HG02798 (cell line): ENCODE results near the gene GLRA2.
A peak's percentile ranks its signal among the peaks of the same experiment; 100 is the strongest.

Experiments used
- ATAC-seq: cut with Tn5 transposase; IDR thresholded peaks from one replicate; pipeline ENCODE4 v1.9.1; 2021; ENCODE audit warnings: mild to moderate bottlenecking; ENCODE audit not compliant: unreplicated experiment, poor library complexity

Gene GLRA2

DNA sequence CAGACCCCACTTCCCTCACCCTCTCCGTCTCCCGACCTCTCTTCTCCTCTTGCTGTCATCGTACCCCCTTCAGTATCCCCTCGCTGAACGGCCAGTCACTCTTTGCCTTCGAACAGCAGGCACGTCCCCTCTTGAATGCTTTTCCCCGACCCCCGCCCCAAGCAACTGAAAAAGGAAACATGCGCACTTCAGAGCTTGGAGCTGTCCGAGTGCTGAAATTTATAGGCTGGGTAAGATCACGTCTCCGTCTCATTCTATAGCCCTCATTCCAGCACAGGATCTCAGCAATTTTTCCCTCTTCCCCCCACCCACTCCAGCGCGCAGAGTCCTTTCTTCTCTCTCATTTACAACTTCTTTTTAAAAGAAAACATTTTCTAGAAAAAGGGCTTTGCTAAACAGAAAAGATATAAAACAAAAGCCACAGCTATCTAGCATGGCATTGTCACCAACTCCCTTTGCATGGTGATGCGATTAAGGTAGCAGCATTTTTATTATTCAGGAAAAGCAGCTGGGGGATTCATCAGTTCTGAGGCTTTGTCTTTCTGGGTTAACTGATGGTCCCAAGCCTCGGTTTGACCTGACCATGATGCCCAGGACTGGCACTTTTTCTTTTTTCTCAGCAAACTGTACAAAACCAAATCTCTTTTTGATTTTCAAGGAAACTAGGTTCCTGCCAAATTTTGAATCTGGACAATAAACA, at the start of gene GLRA2:
Gene GLRA2, plus strand, starts transcription at position 247 of the 700 bp plus-strand sequence. CDS start 522 bp downstream, outside the sequence.
- no peak for ATAC-seq

DNA sequence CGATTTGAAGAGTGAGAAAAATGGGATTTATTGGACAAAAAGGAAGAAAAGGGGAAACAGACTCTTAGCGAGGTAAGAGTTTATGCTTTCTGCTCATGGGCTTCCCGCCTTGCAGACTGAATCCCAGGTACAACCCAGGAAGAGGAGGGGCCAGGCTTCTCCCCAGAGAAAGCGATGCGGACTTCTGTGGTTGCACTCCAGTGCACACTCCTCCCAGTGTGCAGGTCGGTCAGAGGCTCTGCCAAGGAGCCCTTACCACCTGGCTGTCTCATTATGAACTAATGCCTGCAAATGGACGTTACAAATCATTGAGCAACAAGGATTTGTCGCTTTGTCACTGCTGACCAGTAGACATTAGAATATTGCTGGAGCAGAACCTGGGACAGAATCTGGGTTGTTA, 39.9 kb upstream of the GLRA2 start:
- no peak for ATAC-seq

DNA sequence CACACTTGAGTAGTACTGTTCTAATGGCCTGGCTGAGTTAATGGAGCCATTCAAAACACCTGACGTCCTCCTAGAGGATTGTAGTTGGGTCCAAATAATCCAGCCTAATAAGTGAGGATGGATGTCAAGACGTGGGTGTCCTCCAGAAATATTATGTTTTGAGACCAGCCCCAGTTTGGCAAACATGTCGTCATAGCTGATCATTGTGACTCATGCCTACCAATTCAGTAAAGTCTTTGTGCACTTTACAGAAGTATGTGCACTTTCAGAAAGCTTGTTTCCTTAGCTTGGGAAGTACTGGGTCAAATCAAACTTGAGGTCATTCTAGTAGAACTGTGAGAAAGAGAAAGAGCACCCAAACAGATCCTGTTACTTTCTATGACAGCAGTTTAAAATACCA, 37.6 kb upstream of the GLRA2 start:
- no peak for ATAC-seq

DNA sequence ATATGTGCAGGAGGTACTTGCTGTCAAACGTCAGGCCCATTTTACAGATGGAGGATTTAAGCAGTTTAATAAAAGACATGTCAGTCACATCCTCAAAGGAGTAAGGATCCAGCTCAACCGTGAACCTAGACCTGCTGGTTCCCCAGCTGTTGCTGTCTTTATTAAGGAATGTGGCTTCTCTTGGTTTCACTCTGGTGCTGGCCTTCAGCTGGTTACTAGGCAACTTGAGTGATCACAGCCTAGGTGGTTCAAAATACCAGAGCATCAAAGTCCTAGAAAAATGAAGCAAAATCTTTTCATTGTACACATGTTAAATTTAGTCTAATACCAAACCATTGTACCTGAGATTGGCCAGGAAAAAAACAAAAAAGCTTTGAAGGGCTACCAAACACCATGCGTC, 32.7 kb upstream of the GLRA2 start:
- peak; percentile 36 for ATAC-seq

DNA sequence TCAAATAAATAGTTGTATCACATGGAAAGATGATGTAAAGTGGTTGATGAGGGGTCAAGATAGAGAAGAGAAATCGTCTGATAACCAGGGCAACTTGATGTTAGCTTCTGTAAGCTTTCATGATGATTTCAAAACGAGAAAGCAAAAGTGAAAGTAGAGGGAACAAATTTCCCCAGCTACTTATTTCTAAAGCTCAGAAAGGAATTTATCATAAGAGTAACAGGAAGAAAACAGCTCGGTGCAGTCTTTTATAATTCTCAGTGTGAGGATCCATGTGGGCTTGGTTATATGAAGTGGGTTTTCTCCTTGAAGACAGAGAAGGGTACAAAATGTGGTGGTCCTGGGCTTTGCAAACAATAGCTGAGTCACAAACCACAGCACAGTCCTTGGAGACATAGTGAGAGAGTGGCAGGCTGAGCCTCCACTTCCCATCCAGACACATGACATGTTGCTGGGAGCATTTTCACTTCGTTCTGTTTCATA, 32.1 kb upstream of the GLRA2 start:
- peak; percentile 77 for ATAC-seq

DNA sequence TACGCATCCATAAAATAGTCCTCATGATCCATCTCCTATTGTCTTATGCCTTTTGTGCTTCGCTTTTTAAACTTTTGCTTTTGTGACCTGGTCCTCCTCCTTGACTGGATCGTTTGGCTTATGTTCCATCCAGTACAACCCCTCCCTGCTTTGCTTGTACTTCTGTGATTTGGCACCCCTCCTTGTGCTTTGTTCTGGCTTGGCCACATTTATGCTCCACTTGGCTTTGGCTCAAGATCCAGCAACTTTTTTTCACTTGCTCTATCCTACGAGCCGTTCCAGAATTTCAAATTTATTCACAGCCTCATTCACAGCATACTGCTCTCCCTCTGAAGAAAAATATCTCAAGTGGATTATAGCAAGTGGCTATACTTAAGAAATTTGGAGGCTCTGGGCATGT, 28.0 kb upstream of the GLRA2 start:
- no peak for ATAC-seq

DNA sequence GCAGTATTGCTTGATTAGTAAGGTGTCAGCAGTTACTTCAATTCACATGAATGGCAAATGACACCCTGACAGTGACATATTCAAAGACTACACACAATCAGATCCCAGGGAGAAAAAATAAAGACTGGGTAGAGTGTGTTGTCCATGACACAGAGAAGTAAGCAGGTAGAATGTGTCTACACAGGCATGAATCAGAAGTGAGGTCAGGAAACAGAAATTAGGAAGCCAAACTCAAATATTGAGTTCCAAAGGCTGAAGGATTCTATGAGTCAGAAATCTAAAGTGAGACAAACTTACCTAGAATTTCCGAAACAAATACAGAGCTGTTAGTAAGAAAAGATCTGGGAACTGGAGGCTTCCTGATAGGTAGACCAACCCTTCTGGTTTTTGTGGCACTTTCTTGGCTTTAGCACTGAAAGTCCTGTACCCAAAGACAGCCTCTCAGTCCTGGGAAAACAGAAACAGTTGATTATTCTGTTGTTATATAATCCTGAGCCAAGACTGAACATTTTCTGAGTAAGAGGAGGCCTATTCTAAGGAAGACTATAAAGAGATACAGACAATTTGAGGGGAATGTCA, 24.3 kb upstream of the GLRA2 start:
- ATAC-seq, result no peak

DNA sequence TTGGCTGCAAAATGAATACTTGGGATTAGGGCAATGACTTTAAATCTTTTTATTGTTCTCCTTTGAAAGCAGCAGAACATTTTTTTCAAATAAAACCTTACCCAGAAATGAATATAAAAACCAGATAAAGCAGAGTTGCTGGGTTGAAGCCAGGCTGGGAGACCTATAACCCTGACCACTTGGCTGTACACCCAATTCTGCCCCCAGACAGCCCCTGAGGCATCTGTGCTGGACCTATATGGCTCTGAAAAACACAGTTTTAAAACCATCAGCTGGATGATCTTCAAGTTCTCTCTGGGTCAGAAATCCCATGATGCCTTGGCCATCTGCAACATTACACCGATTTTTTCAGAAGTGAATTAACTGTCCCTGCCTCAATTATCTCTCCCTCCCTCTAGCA, 23.7 kb upstream of the GLRA2 start:
- ATAC-seq, result no peak

DNA sequence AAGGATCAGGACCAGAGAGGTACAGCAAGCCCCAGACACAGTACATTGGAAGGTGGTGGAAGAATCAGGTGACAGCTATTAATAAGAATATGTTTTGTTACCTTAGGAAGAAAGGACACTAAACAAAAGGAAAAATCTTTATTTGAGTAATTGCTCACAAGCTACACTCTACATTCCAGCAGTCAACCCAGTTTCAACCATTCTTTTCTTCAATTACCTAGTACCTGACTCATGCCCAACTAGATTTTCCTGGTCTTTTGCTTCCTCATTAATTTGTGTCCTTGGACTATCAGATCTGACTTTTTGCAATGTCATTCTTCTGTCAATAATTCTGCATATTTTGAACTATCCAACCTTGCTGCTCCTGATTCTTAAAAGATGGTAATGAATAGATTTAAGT, 22.5 kb upstream of the GLRA2 start:
- no peak for ATAC-seq

DNA sequence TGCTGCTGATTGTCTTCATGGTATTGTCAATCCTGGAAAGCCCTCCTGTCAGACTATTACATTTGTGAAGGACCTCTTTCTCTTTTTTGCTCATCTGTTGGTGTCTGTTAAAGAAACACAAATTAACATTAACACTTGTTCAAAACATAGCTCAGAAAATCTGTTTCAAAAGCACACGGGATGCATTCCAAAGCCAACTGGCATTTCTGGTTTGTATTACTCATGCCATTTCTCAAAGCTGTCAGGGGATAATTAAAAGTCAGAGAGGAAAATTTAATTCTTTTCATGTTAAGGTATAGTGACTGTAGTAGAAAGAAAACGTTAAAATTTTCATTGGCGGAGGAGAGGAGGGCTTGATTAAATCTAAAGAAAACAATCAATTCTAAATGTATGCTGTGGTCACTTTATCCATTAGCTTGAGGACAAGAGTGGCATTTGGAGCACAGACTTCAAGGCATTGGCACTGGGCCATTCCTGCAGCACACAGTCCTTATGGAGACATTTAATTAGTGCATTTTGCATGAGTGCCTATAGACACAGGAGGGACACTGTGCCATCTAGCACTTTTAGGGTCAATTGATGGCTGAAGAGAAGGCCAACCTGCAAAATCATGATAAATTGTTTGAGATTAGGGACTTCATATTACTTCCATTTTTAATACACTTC, 21.2 kb upstream of the GLRA2 start:
- no peak for ATAC-seq

DNA sequence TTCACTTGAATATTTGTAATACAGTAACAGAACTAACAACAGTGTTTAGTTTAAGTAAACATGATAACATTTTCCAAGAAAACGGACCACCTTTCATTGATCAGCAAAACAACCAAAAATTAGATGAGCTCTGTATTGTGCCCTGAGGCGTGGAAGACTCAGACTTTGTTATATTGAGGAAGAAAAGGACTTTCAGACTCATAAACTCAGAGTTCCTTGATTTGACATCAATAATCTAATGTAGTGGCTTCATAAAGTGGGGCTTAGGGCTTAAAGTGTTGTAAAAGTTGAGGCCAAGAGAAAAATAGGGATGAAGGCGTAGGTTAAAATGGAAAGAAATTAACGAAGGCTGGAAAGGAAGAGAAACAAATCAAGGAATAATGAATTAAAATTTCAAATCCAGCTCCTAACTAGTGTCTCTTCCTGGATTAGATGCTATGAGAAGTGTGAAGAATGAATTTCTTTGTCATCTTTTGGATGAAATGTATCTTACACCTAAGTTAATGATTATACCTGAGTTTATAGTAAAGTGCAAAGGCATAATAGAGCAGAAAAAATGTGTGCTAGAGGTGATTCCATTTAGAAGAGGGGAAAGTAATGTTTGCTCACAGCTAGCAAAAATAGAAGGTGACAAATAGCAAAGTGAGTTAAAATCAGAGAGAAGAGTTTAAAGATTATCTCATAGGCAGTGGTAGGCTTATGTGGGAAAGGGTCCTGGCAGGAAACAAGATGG, 19.8 kb upstream of the GLRA2 start:
- no peak for ATAC-seq

DNA sequence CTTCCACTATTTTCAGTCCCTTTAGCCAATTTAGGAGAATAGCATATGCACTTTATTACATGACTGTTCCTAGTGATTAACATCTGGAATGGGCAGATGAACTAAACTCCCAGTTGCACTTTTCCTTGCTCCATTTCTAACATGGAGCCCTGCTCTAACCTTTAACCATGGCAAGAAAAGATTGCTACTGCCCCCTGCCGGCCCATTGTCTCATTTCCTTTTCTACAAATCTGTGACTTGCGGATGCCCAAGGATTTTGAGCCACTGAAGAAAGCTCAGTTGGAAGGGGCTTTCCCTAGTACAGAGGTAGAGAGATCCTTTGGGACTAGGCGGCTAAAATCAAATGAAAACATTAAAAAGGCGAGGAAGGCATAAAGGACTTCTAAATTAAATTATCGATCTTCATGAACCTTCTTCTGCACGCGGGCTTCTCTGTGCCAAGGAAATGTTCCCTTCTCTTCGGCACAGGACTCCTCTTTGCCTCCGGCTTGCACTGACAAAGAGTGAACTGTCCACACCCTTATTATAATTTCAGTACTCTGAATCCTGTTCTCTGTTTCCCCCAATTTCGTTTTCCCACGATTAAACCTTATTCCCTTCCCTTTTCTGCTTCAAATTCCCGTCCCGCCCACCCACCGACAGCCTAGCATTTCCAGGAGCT, 577 bp upstream of the GLRA2 start:
- ATAC-seq, result no peak

DNA sequence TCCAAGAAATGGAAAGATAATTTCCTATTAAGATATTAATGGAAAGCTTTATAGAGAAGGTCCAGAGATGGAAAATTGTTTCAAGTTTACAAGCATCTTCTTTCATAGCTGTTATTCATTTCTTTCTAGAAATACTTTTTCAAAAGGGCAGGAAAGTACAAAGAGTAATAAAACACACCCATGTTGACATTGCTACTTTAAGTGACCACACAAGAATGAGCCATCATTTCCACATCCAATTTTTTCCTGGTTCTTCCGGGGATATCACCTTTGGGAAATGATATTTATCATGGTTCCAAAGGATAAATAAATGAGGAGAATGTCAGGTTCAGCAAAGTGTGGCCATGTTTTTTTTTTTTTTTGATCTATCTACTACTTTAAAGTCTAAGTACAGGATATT, 4.5 kb downstream of the GLRA2 start:
- no peak for ATAC-seq

DNA sequence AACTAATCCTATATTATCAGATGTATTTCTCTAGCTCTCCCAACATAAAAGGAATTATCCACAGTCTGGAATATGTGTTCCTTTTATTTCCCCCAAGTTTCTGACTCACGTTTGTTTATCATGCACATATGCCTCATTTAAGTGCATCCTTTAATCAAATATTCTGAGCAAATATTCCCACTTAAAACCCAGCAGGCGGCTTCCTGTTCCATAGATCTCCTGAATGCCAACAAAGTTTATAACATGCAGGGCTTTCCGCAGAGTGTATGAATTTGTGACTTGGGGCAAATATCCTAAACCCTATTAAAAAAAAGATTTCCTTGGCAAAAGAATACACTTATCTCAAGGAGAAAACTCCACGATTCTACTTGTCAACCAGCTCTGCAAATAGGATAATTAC, 16.9 kb downstream of the GLRA2 start:
- ATAC-seq, result no peak

DNA sequence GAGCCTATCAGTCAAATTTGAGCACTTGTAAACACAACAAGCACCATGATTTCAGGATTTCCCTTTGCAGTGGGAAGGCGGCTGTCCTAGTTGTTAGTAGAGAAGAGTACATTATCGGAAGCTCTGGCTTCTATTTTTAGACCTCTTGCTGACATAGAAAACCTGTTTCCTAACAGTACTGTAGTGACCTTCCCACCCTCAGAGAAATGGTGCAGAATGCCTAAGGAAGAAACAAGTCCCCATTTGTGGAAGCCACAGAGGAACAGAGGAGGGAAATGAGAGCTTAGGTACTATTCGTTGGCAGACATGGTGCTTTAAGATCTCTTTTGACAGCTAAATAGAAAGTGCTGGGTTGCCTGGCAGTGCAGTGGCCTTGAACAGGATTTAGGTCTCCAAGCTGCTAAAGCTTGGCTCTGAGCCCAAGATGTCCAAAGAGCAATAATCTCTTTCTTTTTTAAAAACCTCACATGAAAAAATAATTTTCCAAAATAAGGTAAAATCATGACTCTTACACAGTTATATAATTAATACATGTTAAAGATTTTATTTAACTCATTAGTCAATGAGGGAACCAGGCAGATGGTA, 24.9 kb downstream of the GLRA2 start:
- ATAC-seq, result no peak

DNA sequence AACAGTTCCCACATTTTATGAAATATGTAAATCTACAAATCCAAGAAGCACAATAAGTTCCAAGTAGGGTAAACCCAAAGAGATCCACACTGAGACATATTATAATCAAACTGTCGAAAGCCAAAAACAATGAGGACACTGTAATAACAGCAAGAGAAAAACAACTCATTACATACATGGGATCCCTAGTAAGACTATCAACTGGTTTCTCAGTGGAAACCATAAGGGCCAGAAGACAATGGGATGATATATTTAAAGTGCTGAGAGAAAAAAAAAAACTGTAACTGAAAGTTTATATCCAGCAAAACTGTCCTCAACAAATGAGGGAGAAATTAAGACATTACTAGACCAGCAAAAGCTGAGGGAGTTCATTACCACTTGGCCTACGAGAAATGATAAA, 34.7 kb downstream of the GLRA2 start:
- ATAC-seq, result no peak

DNA sequence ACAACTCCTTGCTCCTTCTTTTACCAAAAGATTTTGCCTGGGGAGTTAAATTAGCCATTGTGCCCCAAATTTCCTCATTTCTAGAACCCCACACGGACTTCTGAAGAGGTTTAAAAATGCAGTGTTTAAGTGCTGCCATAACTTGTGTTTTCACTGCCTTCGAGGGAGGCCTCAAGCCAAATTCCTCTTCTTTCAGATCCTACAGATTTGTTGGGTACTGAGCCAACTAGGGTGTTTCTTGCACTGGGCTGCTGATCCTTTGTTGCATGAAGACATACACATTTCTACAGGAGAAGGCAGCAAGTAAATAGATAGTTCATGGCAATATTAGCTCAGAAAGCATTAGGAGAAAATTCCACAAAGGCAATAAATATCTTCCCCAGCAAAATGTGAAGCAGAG, 43.8 kb downstream of the GLRA2 start:
- no peak for ATAC-seq

DNA sequence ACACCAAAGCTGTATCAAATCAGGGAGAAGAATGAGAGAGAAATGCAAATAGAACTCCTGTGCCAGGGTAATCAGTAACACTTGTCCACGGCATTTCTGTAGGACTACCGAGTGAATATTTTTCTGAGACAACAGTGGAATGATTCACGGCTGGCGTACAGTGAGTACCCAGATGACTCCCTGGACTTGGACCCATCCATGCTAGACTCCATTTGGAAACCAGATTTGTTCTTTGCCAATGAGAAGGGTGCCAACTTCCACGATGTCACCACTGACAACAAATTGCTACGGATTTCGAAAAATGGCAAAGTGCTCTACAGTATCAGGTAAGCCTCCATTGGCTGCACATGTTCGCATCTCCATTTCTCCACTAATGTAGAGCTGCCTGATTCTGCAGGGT, 51.7 kb downstream of the GLRA2 start:
- ATAC-seq, result no peak

DNA sequence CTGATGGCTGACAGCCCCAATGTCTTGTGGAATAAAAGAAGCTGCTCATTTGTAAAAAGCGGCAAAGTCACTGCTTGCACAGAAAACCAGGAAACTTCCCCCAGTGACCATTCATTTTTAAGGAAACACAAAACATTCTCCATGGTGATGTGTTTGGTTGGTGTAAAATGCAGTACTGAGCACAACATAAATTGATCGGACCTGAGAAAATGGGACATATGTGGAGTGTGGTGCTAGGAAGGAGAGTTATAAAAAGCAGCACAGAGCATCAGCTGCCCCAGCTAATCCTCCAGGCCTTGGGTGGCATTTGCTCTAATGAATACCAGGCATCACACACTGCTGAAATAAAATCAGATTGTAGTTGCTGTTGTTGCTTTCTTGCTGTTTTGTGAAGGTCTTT, 55.2 kb downstream of the GLRA2 start:
- ATAC-seq, result no peak

DNA sequence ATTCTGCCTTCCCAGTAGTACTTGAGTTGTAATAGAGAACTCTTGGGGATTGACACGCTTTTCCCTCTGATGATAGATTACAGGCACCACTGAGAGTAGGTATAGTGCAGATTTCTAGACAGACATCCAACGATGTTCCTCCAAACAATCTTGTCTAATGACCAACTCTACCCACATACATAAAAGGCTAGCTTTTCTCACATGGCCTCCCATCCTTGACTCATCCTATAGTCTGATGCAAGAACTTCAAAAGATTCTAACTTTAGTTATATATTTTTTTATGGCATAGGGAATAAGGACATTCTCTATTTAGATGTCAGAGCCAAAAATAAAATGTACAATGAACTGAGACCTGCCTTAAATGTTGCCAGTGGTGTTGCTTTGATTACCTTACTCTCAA, 60.9 kb downstream of the GLRA2 start:
- no peak for ATAC-seq
